Measurements from ENCODE around the gene NEUROD4. TPM values are rescaled to one million over a fixed set of nuclear protein-coding genes. Genes with fewer than 3 reads are reported as not detected.

The NEUROD4 gene
- polyA plus RNA-seq, 1 donor (not counting 4 experiments of a cell fraction or from before 2014, with no cell fraction given), result not detected

GRCh38 chr12:54991991-54992375 is 27.8 kb upstream of the NEUROD4 start:
- H3K9ac ChIP-seq (ENCODE audit: control insufficient read depth, extremely low read depth, insufficient read depth, low read length), result no peak overlapping the region
- H2AFZ ChIP-seq (ENCODE audit: control insufficient read depth, low read length), result no peak overlapping the region
- FAIRE-seq (no peak), DNase-seq (ENCODE audit: low read depth, low spot score) (no peak)
- no peak overlapping the region for H3K27ac ChIP-seq (ENCODE audit: control insufficient read depth, insufficient read depth, low read length)
- H3K79me2 ChIP-seq (ENCODE audit: control insufficient read depth, insufficient read depth, low read length), result no peaks in the 10 kb centered on the region
- no peak overlapping the region for H3K4me2 ChIP-seq (ENCODE audit: control insufficient read depth, extremely low read depth, insufficient read depth, low read depth, low read length)
- no peak overlapping the region for H3K4me3 ChIP-seq (ENCODE audit: control insufficient read depth in 2 of 3, extremely low read depth in 1 of 3, insufficient read depth in 2 of 3, low read depth in 1 of 3, low read length in 3 of 3)
- no peaks in the 10 kb centered on the region for H3K9me3 ChIP-seq (ENCODE audit: control insufficient read depth, low read depth, low read length)
- no peaks in the 10 kb centered on the region for H4K20me1 ChIP-seq (ENCODE audit: control insufficient read depth, extremely low read depth, insufficient read depth, low read length)
- H3K9me1 ChIP-seq (ENCODE audit: control insufficient read depth, extremely low read depth, insufficient read depth, low read length), result no peaks in the 10 kb centered on the region
- TF ChIP-seq, protein P1, sequence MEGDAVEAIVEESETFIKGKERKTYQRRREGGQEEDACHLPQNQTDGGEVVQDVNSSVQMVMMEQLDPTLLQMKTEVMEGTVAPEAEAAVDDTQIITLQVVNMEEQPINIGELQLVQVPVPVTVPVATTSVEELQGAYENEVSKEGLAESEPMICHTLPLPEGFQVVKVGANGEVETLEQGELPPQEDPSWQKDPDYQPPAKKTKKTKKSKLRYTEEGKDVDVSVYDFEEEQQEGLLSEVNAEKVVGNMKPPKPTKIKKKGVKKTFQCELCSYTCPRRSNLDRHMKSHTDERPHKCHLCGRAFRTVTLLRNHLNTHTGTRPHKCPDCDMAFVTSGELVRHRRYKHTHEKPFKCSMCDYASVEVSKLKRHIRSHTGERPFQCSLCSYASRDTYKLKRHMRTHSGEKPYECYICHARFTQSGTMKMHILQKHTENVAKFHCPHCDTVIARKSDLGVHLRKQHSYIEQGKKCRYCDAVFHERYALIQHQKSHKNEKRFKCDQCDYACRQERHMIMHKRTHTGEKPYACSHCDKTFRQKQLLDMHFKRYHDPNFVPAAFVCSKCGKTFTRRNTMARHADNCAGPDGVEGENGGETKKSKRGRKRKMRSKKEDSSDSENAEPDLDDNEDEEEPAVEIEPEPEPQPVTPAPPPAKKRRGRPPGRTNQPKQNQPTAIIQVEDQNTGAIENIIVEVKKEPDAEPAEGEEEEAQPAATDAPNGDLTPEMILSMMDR (optimal IDR thresholded peaks at IDR 0.05 in 1 of 3, IDR thresholded peaks at IDR 0.05 in 1 of 3, conservative IDR thresholded peaks at IDR 0.05 in 1 of 3; ENCODE audit: extremely low read depth in 1 of 3, insufficient read depth in 2 of 3, low read length in 3 of 3), result no peak
- TF ChIP-seq EZH2 (IDR thresholded peaks at IDR 0.05; ENCODE audit: low read length), result no peak
- H3K27me3 ChIP-seq (ENCODE audit: control insufficient read depth, extremely low read depth, insufficient read depth, low read length), result no peaks in the 10 kb centered on the region
- no peaks in the 10 kb centered on the region for H3K4me1 ChIP-seq (ENCODE audit: control insufficient read depth, extremely low read depth, insufficient read depth, low read length)
- H3K36me3 ChIP-seq (ENCODE audit: control insufficient read depth in 2 of 2, extremely low read depth in 1 of 2, insufficient read depth in 2 of 2, low read length in 2 of 2), result no peaks in the 10 kb centered on the region
- dilution Hi-C loops (cut with MboI; ENCODE audit: extremely low pct_ligation_motif_present, low sequenced_read_pairs), result no loop called here

GRCh38 chr12:54993181-54993835 is 26.5 kb upstream of the NEUROD4 start:
- Histone ChIP-seq H3K4me1 (ENCODE audit: control insufficient read depth, extremely low read depth, insufficient read depth, low read length) (no peaks in the 10 kb centered on the region), H3K79me2 (ENCODE audit: control insufficient read depth, insufficient read depth, low read length) (no peaks in the 10 kb centered on the region), H2AFZ (ENCODE audit: control insufficient read depth, low read length) (no peak overlapping the region), H4K20me1 (ENCODE audit: control insufficient read depth, extremely low read depth, insufficient read depth, low read length) (no peaks in the 10 kb centered on the region), H3K9ac (ENCODE audit: control insufficient read depth, extremely low read depth, insufficient read depth, low read length) (no peak overlapping the region), H3K27ac (ENCODE audit: control insufficient read depth, insufficient read depth, low read length) (no peak overlapping the region), H3K4me3 (ENCODE audit: control insufficient read depth in 2 of 3, extremely low read depth in 1 of 3, insufficient read depth in 2 of 3, low read depth in 1 of 3, low read length in 3 of 3) (no peak overlapping the region), H3K4me2 (ENCODE audit: control insufficient read depth, extremely low read depth, insufficient read depth, low read depth, low read length) (no peak overlapping the region), H3K9me1 (ENCODE audit: control insufficient read depth, extremely low read depth, insufficient read depth, low read length) (no peaks in the 10 kb centered on the region), H3K9me3 (ENCODE audit: control insufficient read depth, low read depth, low read length) (no peaks in the 10 kb centered on the region), H3K36me3 (ENCODE audit: control insufficient read depth in 2 of 2, extremely low read depth in 1 of 2, insufficient read depth in 2 of 2, low read length in 2 of 2) (no peaks in the 10 kb centered on the region), H3K27me3 (ENCODE audit: control insufficient read depth, extremely low read depth, insufficient read depth, low read length) (no peaks in the 10 kb centered on the region)
- FAIRE-seq (peak; percentile 73), DNase-seq (ENCODE audit: low read depth, low spot score) (peak; percentile 4)
- dilution Hi-C loops (cut with MboI; ENCODE audit: extremely low pct_ligation_motif_present, low sequenced_read_pairs), result no loop called here
- TF ChIP-seq, protein P1 (optimal IDR thresholded peaks at IDR 0.05 in 1 of 3, IDR thresholded peaks at IDR 0.05 in 1 of 3, conservative IDR thresholded peaks at IDR 0.05 in 1 of 3; ENCODE audit: extremely low read depth in 1 of 3, insufficient read depth in 2 of 3, low read length in 3 of 3), result peak; percentile 54 to 66 (median 63)
- TF ChIP-seq EZH2 (IDR thresholded peaks at IDR 0.05; ENCODE audit: low read length), result no peak
